Activated CD4-positive, alpha-beta T cell treated with anti-CD3 and anti-CD28 coated beads, Interleukin-2, Interleukin-6, amounts not matched to agents 100 ng/mL and 50 ng/mL, durations not matched to agents 16 hours and 8 hours (primary cell): Measurements from ENCODE around the gene H2AZ1.
A peak's percentile ranks its signal among the peaks of the same experiment; 100 is the strongest.

Experiments used
- DNase-seq: peaks from one replicate; pipeline ENCODE4 v3.0.0-alpha.2; 2020

Gene H2AZ1

DNA sequence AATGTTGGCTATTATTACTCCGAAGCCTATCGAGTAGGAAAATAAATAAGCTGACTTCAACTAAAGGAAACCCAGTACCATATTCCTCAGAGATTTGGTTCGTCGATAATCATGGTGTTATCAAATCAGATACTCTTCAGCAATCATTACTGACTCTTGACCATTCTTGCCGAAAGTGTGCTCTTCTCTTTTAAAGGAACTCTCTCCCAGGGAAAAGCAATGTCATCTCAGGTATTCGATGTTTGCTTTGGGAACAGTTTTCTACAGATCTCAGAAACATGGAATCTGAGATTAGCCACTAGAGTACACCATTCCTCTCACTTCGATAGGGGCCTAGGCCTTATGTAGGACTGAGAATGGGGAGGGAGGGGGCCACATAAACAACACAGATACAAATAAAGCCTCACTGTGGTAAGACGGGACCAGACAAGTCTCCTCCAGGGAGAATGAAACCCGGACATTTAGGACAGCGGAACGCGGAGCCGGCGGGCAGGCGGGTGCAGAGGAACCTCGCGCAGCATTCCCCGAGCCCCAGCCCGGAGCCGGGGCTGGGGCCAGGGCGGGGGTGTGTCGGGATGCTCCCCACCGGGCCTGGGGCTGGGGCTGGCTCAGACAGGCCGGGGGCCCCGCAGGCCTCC lies 4.2 kb downstream of the H2AZ1 start:
- DNase-seq = peak; percentile 40

DNA sequence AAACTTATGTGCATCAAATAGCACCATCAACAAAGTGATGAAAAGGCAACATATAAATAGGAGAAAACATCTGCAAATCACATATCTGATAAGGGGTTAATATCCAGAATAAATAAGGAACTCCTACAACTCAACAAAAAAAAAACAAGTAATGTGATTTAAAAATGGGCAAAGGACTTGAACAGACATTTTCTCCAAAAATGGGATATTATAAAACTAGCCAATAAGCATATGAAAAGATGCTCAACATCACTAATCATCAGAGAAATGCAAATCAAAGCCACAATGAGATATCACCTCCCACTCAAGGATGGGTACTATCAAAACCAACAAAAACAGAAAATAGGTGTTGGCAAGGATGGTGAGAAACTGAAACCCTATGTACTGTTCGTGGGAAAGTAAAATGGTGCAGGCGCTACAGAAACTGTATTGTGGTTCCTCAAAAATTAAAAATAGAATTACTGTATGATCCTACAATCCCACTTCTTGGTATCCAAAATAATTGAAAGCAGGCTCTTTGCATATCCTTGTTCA lies 6.1 kb downstream of the H2AZ1 start:
- DNase-seq = peak; percentile 37

DNA sequence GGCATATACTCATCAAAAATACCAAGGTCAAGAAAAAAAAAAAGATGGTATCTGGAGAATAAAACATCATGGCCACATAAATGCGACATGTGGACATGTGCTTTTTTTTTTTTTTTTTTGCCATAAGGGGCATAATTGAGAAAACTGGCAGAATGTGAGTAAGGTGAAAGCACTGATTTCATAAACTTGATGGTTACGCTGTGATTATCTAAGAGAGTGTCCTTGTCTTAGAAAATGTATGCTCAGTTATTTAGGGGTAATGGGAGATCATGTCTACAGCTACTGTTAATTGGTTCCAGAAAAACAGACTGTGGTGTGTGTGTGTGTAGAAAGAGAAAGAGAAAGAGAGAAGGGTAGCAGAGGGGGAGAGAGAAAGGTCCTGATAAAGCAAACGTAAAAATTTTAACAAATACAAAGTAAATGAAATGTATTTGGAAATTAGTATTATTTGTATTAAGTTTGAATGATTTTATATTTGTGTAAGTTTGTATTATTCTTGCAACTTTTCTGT lies 11.8 kb downstream of the H2AZ1 start:
- no peak for DNase-seq

DNA sequence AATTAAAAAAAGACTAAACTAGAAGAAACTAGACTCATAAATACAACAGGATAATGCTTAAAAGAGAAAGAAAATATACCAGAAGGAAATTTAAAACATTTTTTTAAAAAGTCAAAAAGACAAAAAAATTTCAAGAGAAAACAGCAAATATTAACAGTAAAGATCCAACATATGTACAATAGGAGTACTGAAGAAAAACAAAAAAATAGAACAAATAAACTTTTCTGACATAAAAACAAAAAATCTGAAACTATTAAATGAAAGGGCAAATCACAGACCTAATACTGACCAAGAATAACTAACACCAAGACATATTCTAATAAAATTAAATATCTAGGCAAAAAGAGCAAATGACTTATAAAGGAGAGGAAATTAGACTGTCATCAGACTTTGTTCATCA lies 15.2 kb downstream of the H2AZ1 start:
- DNase-seq = no peak

DNA sequence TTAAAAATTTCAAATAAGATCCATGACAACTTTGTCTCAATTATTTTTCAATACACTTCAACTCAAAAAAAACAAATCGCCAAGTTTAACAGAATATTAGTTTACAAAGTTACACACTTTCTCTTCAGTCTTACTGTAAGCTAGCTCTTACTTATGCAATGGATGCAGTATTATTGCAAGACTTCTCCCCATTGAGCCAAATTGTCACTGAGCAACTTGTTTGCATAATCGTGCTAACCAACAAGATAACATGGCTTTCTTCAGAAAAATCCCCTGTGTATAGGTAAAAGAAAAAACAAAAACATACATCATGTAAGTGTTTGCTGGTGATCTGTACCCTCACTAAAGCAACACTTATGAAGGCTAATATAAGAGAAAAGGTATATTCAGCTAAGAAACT lies 22.5 kb downstream of the H2AZ1 start:
- DNase-seq = no peak

DNA sequence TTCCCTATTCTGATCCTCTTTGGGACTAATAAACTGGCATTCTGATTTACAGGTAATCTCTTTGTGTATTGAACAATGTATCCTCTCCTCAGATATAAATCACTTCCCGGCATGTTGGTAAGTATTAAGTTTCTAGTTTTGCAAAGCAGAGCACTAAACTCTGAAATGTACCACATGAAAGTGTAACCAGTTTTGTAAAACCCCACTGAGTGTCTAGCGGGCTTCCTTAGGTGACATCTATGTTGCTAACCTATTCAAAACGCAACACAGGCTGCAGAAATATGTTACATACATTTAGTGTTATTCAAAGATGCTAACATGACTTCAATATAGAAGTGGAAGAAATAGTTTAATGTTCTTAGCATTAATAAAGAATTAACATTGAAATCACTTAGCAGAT lies 28.9 kb downstream of the H2AZ1 start:
- peak; percentile 41 for DNase-seq

DNA sequence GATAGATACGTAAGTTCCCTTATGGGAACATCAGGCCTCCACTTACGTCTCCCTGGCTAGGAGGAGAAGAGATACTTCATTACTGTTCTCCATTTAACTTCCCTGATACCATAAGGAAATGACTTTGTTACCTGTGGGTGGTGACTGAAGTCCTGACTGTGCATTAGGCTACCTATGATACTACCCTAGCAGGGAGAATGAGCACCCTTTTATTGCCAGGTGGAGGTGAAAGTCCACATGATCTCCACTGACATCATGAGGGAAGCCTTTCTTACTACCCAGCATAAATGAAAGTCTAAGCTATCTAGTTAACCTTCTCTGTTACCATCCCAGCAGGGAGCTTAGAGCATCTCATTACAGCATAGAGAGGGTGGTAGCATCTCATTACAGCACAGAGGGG lies 31.4 kb downstream of the H2AZ1 start:
- DNase-seq = no peak

DNA sequence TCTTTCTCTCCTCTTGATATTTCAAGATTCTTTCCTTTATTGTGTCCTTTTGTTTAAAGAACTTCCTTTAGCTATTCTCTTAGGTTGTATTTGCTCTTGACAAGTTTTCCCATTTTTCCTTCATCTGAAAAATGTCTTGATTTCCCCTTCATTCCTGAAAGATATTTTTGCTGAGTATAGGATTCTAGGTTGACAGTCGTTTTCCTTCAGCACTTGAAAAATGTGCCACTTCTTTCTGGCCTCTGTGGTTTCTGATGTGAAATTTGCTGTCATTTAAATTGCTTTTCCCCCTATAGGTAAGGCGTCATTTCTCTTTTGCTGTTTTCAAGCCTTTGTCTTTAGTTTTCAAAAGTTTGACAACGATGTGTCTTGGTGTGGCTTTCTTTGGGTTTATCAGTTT lies 32.5 kb downstream of the H2AZ1 start:
- DNase-seq = no peak

DNA sequence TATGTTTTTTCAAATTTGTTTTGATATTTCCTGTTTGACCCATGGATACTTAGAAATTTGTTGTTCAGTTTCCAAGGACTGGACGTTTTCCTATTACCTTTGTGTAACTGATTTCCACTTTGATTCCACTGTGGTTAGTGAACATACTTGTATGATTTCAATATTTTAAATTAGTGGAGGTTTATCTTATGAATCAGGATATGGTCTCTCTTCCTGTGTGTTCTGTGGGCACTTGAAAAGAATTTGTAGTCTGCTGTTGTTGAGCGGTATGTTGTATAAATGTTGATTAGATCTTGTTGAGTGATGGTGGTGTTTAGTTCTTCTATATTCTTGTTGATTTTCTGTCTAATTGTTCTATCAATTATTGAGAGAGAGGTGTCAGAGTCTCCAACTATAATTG lies 34.6 kb downstream of the H2AZ1 start:
- DNase-seq = no peak
